RWPE2 (cell line): ENCODE data around the gene CADPS.

Source experiments
- ATAC-seq: fragments of 200-7000 bp; cut with Tn5 transposase; 3 replicates; pipeline ENCODE4 v1.9.1; 2021; ENCODE audit warnings: low read depth
- DNase-seq: peaks from one replicate; pipeline ENCODE4 v3.0.0-alpha.2; 2020; ENCODE audit warnings: low spot score
- H3K27ac ChIP-seq: fragments of 450-650 bp; 2 replicates; pipeline ENCODE4 v1.5.1; 2017; ENCODE audit warnings: mild to moderate bottlenecking; ENCODE audit not compliant: poor library complexity, severe bottlenecking
- H3K27me3 ChIP-seq: fragments of 250-450 bp; sonication (Bioruptor Pico); 2 replicates; pipeline ENCODE4 v1.5.1; 2021; ENCODE audit warnings: mild to moderate bottlenecking, moderate library complexity; ENCODE audit not compliant: insufficient read depth, poor library complexity, severe bottlenecking
- H3K36me3 ChIP-seq: fragments of 250-450 bp; sonication (Bioruptor Pico); 2 replicates; pipeline ENCODE4 v1.5.1; 2020; ENCODE audit warnings: low read depth, mild to moderate bottlenecking, moderate library complexity
- H3K4me1 ChIP-seq: fragments of 250-450 bp; sonication (Bioruptor Pico); 2 replicates; pipeline ENCODE4 v1.5.1; 2021; ENCODE audit warnings: mild to moderate bottlenecking, moderate library complexity; ENCODE audit not compliant: insufficient read depth, poor library complexity, severe bottlenecking
- H3K4me3 ChIP-seq: fragments of 250-450 bp; sonication (Bioruptor Pico); 2 replicates; pipeline ENCODE4 v1.5.1; 2021; ENCODE audit warnings: mild to moderate bottlenecking, moderate library complexity; ENCODE audit not compliant: severe bottlenecking
- H3K9me3 ChIP-seq: fragments of 250-450 bp; sonication (Bioruptor Pico); 2 replicates; pipeline ENCODE4 v1.5.1; 2021; ENCODE audit warnings: mild to moderate bottlenecking, moderate library complexity; ENCODE audit not compliant: severe bottlenecking
- CTCF ChIP-seq: fragments of 450-650 bp; IDR thresholded peaks from one replicate; pipeline ENCODE4 v1.5.1; 2017; ENCODE audit warnings: mild to moderate bottlenecking, moderate library complexity; ENCODE audit not compliant: poor library complexity, severe bottlenecking

Gene CADPS

GRCh38 chr3:62370112-62370857 lies 504.9 kb downstream of the CADPS start:
- Histone ChIP-seq H3K27me3 (peaks cover 100% of the 10 kb centered on the region), H3K4me3 (no peak overlapping the region), H3K4me1 (no peaks in the 10 kb centered on the region), H3K27ac (no peak overlapping the region), H3K36me3 (no peaks in the 10 kb centered on the region), H3K9me3 (no peaks in the 10 kb centered on the region)
- ATAC-seq (no peak), DNase-seq (no peak)
- no peak for TF ChIP-seq CTCF

- no peak for TF ChIP-seq CTCF
- Histone ChIP-seq H3K27me3 (peaks cover 96% of the 10 kb centered on the region), H3K9me3 (no peaks in the 10 kb centered on the region), H3K4me3 (no peak overlapping the region), H3K4me1 (no peaks in the 10 kb centered on the region), H3K27ac (no peak overlapping the region), H3K36me3 (no peaks in the 10 kb centered on the region)
- no peak for DNase-seq
- ATAC-seq, result no peak
These were observed 505.8 kb downstream of the CADPS start for GRCh38 chr3:62369476-62369743.

- Histone ChIP-seq H3K4me1 (no peaks in the 10 kb centered on the region), H3K27me3 (peaks cover 96% of the 10 kb centered on the region), H3K27ac (no peak overlapping the region), H3K36me3 (no peaks in the 10 kb centered on the region), H3K9me3 (no peaks in the 10 kb centered on the region), H3K4me3 (no peak overlapping the region)
- no peak for ATAC-seq
- TF ChIP-seq CTCF, result peak; percentile 8
- no peak for DNase-seq
These were observed 506.3 kb downstream of the CADPS start for GRCh38 chr3:62368705-62369475.

- no peaks in the 10 kb centered on the region for H3K4me1 ChIP-seq
- ATAC-seq (no peak), DNase-seq (no peak)
- peaks cover 93% of the 10 kb centered on the region for H3K27me3 ChIP-seq
- H3K9me3 ChIP-seq, result no peaks in the 10 kb centered on the region
- no peak overlapping the region for H3K4me3 ChIP-seq
- no peak overlapping the region for H3K27ac ChIP-seq
- no peaks in the 10 kb centered on the region for H3K36me3 ChIP-seq
- TF ChIP-seq CTCF, result no peak
These were observed 506.9 kb downstream of the CADPS start for GRCh38 chr3:62368290-62368704.

GRCh38 chr3:62367763-62368195 lies 507.4 kb downstream of the CADPS start:
- Histone ChIP-seq H3K4me1 (no peaks in the 10 kb centered on the region), H3K36me3 (no peaks in the 10 kb centered on the region), H3K27me3 (peaks cover 88% of the 10 kb centered on the region), H3K27ac (no peak overlapping the region), H3K4me3 (no peak overlapping the region), H3K9me3 (no peaks in the 10 kb centered on the region)
- ATAC-seq (no peak), DNase-seq (no peak)
- TF ChIP-seq CTCF, result no peak
